ENCODE data around the gene CEACAM21. TPM values are rescaled to one million over a fixed set of nuclear protein-coding genes. Genes with fewer than 3 reads are reported as not detected.

The CEACAM21 gene
- polyA plus RNA-seq, 3 donors: 2.1 to 6.4 (median 4.1) TPM

DNA sequence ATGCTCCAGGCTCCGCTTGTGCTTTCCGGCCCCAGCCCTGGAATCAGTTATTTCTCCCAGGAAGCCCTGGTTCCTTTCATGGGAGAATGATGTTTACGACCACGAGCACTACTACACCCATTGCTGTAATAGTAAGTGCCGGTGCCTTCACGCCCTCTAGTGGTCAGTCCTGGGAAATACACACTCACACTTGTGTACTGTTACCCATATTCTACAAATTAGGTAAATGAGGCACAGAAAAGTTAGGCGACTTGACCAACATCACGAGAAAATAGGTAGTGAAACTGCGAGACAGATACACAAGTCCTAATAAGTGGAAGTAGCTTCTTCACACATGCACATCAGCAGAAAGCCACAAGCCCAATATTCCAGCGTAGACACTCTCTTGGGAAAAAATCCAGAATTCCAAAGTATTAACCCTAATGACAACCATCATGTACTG is 21.7 kb downstream of the CEACAM21 start:
- H4K20me1 ChIP-seq (ENCODE audit: insufficient read depth, low read length): no peaks in the 10 kb centered on the region
- no peaks in the 10 kb centered on the region for H3K36me3 ChIP-seq (replicated peaks in 1 of 2; ENCODE audit: control insufficient read depth in 1 of 2, insufficient read depth in 2 of 2, low read length in 2 of 2)
- peaks cover 0 to 1% (median 0%) of the 10 kb centered on the region in 7 donors for H3K9me3 Mint-ChIP-seq
- no peak overlapping the region for H3K9ac ChIP-seq (ENCODE audit: insufficient read depth, low read length, poor library complexity, severe bottlenecking)
- intact Hi-C loops (cut with micrococcal nuclease): no loop called here
- H3K36me3 Mint-ChIP-seq: no peaks in the 10 kb centered on the region
- H3K4me1 Mint-ChIP-seq: peaks cover 26% of the 10 kb centered on the region
- H3K27me3 ChIP-seq (ENCODE audit: control insufficient read depth in 2 of 2, insufficient read depth in 2 of 2, low read length in 2 of 2): no peaks in the 10 kb centered on the region
- peaks cover 9 to 12% (median 11%) of the 10 kb centered on the region in 3 donors for H3K27me3 Mint-ChIP-seq (ENCODE audit: low read depth in 3 of 3)
- H3K4me1 ChIP-seq (ENCODE audit: control insufficient read depth in 1 of 2, insufficient read depth in 2 of 2, low read length in 2 of 2): peaks cover 16 to 18% of the 10 kb centered on the region in 2 donors
- peak; percentile 78 to 89 (median 87) for DNase-seq
- H3K9me3 ChIP-seq (replicated peaks in 1 of 2; ENCODE audit: control insufficient read depth in 1 of 2, insufficient read depth in 1 of 2, low read length in 2 of 2): no peaks in the 10 kb centered on the region
- peak overlapping the region in 1 of 2 donors; percentile 51 for H3K4me3 Mint-ChIP-seq
- H3K79me2 ChIP-seq (ENCODE audit: insufficient read depth, low read length): no peaks in the 10 kb centered on the region
- H3K4me3 ChIP-seq (replicated peaks in 1 of 3; ENCODE audit: low read depth in 2 of 3, low read length in 3 of 3): no peak overlapping the region
- H3K27ac ChIP-seq (ENCODE audit: low read depth in 1 of 2, low read length in 2 of 2): no peak overlapping the region
- peak overlapping the region in 1 of 7 donors; percentile 73 for H3K27ac Mint-ChIP-seq
- 0% methylated on average over 4 of the region's 10 CpGs for WGBS (ENCODE audit: insufficient coverage)
- H3K4me2 ChIP-seq (replicated peaks; ENCODE audit: extremely low read depth, low read length, poor library complexity, severe bottlenecking): no peak overlapping the region
- H2AFZ ChIP-seq (ENCODE audit: insufficient read depth, low read depth, low read length, poor library complexity, severe bottlenecking): no peak overlapping the region
- TF ChIP-seq, protein P1, sequence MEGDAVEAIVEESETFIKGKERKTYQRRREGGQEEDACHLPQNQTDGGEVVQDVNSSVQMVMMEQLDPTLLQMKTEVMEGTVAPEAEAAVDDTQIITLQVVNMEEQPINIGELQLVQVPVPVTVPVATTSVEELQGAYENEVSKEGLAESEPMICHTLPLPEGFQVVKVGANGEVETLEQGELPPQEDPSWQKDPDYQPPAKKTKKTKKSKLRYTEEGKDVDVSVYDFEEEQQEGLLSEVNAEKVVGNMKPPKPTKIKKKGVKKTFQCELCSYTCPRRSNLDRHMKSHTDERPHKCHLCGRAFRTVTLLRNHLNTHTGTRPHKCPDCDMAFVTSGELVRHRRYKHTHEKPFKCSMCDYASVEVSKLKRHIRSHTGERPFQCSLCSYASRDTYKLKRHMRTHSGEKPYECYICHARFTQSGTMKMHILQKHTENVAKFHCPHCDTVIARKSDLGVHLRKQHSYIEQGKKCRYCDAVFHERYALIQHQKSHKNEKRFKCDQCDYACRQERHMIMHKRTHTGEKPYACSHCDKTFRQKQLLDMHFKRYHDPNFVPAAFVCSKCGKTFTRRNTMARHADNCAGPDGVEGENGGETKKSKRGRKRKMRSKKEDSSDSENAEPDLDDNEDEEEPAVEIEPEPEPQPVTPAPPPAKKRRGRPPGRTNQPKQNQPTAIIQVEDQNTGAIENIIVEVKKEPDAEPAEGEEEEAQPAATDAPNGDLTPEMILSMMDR (IDR thresholded peaks at IDR 0.05): peak; percentile 94

DNA sequence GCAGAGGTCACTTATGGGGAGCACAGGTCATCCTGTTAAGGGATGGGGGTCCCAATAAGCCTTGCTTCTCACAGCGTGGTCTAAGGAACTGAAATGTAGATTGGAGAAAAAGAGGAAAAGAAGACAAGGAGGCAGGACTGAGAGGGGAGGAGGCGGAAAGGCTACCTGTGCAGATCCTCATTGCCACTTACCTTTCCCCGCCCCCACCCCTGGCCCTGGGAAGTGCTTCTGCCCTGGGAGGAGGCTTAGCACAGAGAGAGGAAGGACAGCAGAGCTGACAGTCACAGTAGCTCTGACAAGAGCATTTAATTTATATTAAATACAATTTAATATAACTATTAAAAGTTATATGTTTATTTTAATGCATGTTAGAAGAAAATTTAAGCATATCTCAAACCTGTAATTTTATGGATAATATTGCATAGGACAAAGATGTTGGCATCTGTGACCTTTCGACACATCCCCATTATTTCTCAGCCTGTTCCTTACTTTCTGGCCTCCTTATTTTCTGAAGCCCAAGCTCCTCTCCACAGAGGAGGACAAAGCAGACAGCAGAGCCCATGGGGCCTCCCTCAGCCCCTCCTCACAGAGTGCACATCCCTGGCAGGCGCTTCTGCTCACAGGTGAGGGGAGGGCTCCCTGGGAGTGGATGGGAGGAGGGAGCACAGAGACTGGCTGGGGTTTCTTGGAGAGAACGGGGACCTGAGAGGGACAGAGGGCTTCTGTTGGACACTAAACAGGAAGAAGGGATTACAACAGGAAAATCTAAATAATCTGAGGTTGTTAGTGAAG is 23.4 kb downstream of the CEACAM21 start:
- 29% methylated on average over 1 of the region's 6 CpGs for WGBS (ENCODE audit: insufficient coverage)
- no peaks in the 10 kb centered on the region for H3K36me3 ChIP-seq (replicated peaks in 1 of 2; ENCODE audit: control insufficient read depth in 1 of 2, insufficient read depth in 2 of 2, low read length in 2 of 2)
- H3K9ac ChIP-seq (ENCODE audit: insufficient read depth, low read length, poor library complexity, severe bottlenecking): no peak overlapping the region
- Mint-ChIP-seq H3K4me1 (peaks cover 26% of the 10 kb centered on the region), H3K27ac (peak overlapping the region in 1 of 7 donors; percentile 74), H3K4me3 (no peak overlapping the region), H3K27me3 (ENCODE audit: low read depth in 3 of 3) (peaks cover 7 to 14% (median 9%) of the 10 kb centered on the region in 3 donors), H3K9me3 (no peaks in the 10 kb centered on the region), H3K36me3 (no peaks in the 10 kb centered on the region)
- H3K79me2 ChIP-seq (ENCODE audit: insufficient read depth, low read length): no peaks in the 10 kb centered on the region
- no peaks in the 10 kb centered on the region for H4K20me1 ChIP-seq (ENCODE audit: insufficient read depth, low read length)
- intact Hi-C loops (cut with micrococcal nuclease): no loop called here
- DNase-seq: no peak
- no peak overlapping the region for H3K27ac ChIP-seq (ENCODE audit: low read depth in 1 of 2, low read length in 2 of 2)
- H2AFZ ChIP-seq (ENCODE audit: insufficient read depth, low read depth, low read length, poor library complexity, severe bottlenecking): no peak overlapping the region
- H3K4me3 ChIP-seq (replicated peaks in 1 of 3; ENCODE audit: low read depth in 2 of 3, low read length in 3 of 3): no peak overlapping the region
- no peak overlapping the region for H3K4me2 ChIP-seq (replicated peaks; ENCODE audit: extremely low read depth, low read length, poor library complexity, severe bottlenecking)
- H3K9me3 ChIP-seq (replicated peaks in 1 of 2; ENCODE audit: control insufficient read depth in 1 of 2, insufficient read depth in 1 of 2, low read length in 2 of 2): no peaks in the 10 kb centered on the region
- H3K4me1 ChIP-seq (ENCODE audit: control insufficient read depth in 1 of 2, insufficient read depth in 2 of 2, low read length in 2 of 2): peaks cover 16 to 18% of the 10 kb centered on the region in 2 donors
- TF ChIP-seq, protein P1 (IDR thresholded peaks at IDR 0.05): no peak
- H3K27me3 ChIP-seq (ENCODE audit: control insufficient read depth in 2 of 2, insufficient read depth in 2 of 2, low read length in 2 of 2): no peaks in the 10 kb centered on the region
